A673 (cell line): ENCODE results near the gene PGBD5.

ENCODE experiments used
- CTCF ChIP-seq: fragments of 300-800, 200-600 bp; sonication (generic); conservative IDR thresholded peaks from 2 replicates; pipeline ENCODE4 v1.5.1; 2017; ENCODE audit warnings: low read depth, mild to moderate bottlenecking, antibody characterized with exemption, low read length, moderate library complexity, mixed read lengths
- EZH2 ChIP-seq: fragments of 200-600 bp; sonication (generic); IDR thresholded peaks from 2 replicates; pipeline ENCODE4 v1.6.1; 2017; ENCODE audit warnings: borderline replicate concordance, low read depth, mild to moderate bottlenecking, mixed read lengths, antibody characterized with exemption, low read length; ENCODE audit not compliant: poor library complexity, severe bottlenecking

GRCh38 chr1:230463326-230463725 lies 37.2 kb upstream of the PGBD5 start:
- TF ChIP-seq CTCF (no peak), EZH2 (no peak)
